Fibroblast of peridontal ligament (primary cell): Measurements from ENCODE around the gene GRIK5.
"Not testable (repeated sequence)": the region's sequence is repeated elsewhere in the genome, so short reads cannot be mapped to it uniquely, and the experiment has no call there.

Source experiments
- DNase-seq: peaks from one replicate; pipeline ENCODE4 v3.0.0-alpha.2; 2010; ENCODE audit errors: extremely low read depth

The GRIK5 gene

DNA sequence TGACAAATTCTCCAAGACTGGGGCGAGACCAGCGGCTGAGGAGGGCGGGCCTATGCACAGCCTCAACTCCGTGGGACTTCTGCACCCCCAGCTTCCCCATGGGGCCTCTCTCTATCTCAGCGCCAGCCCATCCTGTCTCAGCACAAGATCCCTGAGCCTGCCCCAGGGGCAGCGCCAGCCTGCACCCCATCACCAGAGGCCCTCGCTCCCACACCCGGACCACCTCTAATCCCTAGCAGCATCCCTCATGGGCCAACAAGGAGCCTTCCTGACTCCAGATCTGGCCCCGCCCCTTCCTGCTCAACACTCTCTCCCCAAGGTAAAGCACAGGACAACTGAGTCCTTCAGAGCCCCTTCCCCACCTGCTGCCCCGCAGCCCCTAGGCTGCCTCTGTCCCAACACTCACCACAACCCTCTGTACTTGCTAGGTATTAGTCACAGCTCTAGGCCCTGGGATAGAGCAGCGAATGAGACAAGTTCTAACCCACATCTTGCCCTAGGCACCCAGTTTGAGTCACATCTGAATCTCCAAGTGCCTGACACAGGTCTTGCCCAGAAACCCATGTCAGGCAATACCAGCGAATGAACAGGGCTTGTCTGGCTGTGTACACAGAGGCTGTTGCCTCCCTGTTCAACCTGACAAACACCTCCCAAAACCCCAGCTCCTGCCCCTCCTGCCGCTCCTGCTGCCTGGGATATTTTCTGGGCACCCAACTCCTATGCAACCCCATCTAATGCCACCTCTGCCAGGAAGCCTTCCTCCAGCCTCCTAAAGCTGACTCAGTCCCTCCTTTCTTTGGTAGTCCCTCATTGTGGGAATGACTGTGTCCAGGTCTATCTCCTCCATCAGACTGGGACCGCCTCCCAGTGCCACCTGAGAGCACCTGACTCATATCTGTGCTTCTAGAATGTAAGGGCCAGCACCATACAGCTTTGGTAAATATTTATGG is 18.6 kb downstream of the GRIK5 start:
- DNase-seq, result no peak

DNA sequence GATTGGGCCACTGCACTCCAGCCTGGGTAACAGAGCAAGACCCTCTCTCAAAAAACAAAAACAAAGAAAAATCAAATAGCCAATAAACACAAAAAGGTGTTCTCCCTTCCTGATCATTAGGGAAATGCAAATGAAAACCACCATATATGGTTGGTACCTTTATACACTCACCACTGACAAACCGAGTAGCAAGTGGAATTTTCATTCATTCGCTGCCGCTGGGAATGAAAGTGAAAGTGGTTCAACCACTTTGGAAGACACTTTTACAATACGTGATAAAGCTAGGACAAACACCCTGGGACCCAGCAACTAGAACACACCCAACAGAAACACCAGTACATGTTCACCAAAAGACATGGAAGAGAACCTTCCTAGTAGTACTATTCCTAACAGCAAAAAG is 21.0 kb downstream of the GRIK5 start:
- DNase-seq, result peak; percentile 6

DNA sequence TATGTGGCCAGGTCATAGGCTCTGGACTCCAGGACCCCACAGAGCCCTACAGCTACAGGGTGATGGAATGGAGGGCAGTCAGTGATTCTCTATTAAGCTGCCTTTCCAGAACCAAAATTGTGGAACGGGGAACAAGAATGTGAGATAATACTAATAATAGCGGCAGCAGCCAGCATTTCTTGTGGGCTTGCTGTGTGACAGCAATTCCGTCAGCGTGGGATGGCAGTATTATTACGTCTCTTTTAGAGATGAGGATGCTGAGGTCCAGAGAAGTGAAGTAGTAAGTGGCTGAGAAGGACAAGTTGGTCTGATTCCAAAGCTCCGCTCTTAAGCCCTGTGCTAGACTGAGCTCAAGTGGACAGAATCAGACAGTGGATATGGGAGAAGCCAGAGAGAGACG is 24.4 kb downstream of the GRIK5 start:
- no peak for DNase-seq

DNA sequence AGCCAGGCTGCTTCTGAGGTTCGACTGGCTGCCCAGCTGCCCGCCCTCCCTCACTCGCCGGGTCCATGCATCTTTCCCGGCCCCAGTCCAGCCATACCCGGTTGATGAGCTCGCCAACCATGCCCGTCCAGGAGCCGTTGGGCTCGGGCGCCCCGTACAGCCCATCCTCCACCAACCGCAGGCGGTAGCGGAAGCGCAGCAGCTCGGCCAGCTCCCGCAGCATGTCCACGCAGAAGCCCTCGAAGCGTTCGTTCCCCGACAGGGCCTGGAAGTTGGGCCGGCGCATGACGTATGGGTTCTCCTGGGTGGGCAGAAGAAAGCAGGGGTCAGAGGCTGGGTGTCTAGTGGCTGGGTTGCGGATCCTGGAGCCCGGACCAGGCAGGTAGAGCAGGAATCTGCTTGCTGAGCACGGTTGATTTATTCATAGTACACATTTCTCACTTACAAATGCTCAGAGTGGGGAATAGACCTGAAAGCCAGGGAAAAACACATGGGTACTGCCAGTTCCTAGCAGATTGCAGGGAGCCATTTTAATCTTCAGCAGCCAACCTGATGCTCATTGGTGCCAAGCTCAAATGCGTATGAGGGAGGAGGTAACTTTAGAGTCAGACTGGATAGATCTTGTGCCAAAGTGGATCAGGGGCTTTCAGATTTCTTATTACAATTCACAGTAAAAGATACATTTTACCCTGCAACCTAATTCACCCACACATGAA is 27.4 kb downstream of the GRIK5 start:
- no peak for DNase-seq

DNA sequence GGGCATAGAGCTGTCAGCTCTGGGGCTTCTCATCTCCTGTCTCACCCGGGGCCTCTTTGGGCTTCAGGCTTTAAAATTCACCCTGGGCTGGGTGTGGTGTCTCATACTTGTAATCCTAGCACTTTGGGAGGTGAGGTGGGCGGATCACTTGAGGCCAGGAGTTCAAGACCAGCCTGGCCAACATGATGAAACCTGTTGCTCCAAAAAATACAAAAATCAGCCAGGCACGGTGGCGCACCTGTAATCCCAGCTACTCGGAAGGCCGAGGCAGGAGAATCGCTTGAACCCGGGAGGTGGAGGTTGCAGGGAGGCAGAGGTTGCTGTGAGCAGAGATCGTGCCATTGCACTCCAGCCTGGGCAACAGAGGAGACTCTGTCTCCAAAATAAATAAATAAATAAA is 29.5 kb downstream of the GRIK5 start:
- not testable (repeated sequence) for DNase-seq

DNA sequence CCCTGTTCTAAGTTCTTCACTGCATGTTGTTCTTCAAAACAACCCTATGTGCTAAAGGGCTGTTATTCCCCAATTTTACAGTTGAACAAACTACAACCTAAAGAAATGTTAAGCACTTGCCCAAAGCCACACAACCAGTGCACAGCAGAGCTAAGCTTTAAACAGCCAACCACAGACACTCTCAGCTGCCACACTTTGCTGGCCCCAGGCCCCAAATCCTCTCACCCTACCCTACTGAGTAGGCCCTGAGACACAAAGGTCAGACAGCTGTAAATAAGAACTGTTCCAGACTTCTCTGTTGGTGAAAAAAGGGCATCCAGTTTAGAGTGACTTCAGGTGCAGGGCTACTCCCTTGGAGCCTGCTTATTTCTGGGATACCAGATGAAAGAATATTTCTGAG is 30.0 kb downstream of the GRIK5 start:
- DNase-seq, result no peak

DNA sequence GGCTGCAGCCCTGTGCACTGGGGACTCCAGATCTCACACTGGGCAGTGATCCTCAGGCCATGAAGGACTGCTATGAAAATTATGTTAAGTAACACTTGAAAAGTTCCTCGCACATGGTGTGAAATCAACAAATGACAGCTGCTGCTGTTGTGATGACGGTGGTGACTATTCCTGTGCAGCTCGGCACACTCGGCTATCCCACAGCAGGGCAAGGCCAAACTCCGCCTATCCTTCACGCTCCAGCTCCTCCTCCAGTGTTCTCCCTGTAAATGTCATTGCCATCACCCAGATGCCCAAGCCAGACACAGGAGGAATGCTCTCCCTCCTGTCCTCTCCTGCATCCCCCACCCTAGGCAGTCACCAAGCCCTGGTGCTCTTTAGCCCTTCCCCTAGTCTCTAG is 31.3 kb downstream of the GRIK5 start:
- no peak for DNase-seq

DNA sequence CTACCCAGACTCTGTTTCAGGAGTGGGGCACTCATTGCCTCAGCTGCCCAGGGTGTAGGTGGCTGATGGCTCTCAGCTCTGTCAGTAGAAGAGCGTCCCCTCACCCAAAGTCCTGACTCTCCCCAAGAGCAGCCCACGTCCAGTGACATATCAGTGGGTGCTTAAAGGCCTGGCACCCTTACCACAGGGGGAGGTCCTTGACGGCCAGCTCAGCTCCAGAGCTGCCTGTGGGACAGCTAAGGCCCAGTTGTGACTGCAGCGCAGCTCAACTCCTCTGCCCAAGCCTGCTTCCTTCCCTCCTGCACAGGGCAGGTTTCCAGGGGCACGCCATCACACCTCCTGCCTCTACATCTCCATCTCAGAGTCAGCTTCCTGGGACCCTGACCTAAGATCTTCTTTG is 32.4 kb downstream of the GRIK5 start:
- DNase-seq, result no peak

DNA sequence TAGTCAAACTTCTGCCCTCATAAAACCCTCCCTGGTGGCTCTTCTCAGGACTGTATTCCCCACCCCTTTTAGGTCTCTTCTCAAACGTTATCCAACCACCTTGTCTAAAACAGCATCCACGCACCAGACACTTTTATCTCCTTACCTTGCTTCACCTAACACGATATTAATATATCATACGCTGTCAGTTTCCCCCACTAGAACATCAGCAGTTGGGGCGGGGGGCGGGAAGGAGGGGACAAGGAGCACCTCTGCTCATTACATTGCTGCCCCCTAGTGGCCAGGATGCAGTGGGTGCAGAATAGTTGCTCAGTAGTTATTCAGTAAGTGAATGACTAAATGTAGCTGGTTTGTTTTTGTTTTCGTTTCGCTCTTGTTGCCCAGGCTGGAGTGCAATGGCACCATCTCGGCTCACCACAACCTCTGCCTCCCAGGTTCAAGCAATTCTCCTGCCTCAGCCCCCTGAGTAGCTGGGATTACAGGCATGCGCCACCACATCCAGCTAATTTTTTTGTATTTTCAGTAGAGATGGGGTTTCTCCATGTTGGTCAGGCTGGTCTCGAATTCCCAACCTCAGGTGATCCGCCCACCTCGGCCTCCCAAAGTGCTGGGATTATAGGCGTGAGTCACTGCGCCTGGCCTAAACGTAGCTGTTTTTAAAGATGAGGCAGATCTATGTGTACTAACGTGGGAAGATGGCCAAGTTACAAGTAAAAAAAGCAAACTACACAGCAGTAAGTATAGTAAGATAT is 35.2 kb downstream of the GRIK5 start:
- peak; percentile 61 for DNase-seq

DNA sequence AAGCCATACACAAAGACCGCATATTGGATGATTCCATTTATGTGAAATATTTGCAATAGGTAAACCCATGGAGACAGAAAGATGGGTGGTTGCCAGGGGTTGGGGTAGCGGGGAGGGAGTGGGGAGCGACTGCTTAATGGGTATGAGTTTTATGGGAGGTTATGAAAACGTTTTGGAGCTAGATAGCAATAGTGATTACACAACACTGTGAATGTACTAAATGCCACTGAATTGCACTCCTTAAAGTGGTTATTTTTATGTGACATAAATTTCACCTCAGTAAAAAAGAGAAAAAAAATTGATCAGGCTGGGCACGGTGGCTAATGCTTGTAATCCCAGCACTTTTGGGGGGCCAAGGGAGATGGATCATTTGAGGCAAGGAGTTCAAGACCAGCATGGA is 36.6 kb downstream of the GRIK5 start:
- no peak for DNase-seq

DNA sequence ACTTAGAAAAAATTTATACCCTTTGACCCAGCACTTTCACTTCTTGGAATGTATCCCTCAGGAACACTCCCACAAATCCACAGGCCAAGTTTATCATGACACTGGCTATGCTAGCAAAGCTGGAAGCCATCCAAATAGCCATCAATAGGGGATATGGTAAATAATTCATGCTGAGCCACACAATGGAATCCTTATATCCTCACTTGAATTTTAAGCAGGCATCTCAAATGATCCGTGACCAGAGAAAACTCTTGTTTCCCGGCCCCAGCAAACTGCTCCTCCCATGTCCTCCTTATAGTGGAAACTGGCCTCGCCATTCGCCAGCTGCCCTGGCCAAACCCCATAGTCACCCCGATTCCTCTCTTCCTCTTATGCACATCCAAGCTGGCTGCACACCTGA is 37.6 kb downstream of the GRIK5 start:
- no peak for DNase-seq

DNA sequence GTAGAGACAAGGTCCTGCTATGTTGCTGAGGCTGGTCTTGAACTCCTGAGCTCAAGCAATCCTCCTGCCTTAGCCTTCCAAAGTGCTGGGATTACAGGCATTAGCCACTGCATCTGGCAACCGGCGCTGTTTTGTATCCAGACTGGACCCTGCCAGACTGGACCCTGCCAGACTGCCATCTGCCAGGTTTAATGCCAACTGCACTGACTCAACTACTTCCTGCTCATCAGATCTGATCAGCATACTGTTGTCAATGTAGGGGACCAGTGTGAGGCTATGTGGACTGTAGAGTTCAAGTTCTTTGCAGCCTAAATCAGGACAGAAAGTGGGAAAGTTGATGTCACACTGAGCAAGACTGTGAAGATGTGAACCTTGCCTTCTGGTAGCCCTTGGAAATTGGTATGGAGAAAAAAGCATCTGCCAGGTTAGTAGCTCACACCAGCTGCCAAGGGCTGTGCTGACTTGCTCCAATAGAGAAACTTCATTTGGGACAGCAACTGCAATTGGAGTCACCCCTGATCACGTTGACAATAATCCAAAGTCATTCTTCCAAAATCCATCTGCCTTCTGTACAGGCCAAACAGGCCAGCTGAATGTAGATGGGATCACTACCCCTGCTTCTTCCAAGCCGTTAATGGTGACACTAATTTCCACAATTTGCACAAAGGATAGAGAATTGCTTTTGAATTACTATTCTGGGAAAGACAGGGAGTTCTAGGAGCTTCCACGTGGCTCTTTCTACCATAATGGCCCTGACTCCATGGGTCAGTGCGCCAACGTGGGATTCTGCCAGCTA is 39.2 kb downstream of the GRIK5 start:
- DNase-seq, result no peak

DNA sequence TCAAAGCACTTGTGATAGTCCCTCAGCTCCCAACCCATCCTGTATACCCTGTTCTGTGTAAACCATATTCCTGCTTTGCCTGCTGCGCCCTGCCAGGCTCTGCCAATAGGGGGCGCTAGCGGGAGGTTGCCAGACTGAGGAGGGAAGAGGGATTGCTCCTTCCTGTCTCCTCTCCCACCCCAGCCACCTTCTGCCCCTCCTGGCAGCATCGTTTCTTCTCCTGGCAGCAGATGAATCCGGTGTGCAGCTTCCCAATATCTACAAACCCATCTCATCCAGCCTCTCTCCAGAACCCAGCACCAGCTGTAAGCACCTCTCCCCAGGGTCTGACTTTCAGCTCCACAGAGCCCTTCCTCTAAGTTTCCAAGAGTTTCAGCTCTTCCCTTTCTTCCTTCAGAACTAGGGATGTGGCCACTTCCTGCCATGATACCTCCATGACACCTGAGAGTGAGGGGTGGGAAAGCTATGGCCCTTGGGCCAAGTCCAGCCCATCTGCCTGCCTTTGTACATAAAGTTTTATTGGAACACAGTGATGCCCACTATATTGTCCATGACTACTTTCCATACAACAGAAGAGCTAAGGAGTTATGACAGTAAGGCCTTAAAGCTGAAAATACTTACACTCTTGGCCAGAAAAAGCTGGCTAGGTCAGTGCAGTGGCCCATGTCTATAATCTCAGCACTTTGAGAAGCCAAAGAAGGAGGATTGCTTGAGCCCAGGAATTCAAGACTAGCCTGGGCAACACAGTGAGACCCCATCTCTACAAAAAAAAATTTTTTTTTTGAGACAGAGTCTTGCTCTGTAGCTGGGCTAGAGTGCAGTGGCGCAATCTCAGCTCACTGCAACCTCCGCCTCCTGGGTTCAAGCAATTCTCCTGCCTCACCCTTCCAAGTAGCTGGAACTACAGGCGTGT is 41.4 kb downstream of the GRIK5 start:
- DNase-seq, result no peak

DNA sequence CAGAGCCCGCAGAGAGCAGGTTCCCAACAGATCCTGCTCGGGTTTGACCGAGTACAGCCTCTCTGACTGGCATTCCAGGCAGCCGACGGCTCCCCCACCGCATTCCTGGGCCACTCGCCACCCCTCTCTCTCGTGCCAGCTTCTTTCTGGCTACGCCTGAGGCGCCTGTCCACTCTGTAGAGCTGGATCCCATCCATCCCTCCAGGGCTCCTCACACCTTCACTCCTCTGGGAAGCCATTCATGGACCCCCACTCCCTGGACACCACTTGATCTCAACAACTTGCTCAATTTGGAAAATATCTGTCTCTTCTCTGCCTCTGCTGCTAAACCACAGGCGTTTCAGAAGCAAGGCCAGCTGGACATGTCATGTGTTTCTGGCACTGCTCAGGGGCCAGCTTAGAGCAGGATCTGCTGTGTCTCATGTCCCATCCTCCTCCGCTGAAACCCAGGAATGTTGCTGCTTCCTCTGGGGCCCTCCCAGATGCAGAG is 45.3 kb downstream of the GRIK5 start:
- DNase-seq, result no peak

DNA sequence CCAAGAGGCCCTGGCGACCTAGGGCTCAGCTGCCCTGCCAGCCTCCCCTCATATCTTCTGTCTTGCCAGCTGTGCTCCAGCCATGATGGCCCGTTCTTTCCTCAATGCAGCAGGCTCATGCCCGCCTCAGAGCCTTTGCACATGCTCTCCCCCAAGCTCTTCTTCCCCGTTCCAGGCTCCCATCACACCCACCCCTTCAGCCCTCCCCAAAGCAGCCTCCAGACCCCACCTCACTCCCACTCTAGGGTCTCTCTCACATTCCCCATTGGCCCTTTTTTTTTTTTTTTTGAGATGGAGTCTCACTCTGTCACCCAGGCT is 46.1 kb downstream of the GRIK5 start:
- no peak for DNase-seq

DNA sequence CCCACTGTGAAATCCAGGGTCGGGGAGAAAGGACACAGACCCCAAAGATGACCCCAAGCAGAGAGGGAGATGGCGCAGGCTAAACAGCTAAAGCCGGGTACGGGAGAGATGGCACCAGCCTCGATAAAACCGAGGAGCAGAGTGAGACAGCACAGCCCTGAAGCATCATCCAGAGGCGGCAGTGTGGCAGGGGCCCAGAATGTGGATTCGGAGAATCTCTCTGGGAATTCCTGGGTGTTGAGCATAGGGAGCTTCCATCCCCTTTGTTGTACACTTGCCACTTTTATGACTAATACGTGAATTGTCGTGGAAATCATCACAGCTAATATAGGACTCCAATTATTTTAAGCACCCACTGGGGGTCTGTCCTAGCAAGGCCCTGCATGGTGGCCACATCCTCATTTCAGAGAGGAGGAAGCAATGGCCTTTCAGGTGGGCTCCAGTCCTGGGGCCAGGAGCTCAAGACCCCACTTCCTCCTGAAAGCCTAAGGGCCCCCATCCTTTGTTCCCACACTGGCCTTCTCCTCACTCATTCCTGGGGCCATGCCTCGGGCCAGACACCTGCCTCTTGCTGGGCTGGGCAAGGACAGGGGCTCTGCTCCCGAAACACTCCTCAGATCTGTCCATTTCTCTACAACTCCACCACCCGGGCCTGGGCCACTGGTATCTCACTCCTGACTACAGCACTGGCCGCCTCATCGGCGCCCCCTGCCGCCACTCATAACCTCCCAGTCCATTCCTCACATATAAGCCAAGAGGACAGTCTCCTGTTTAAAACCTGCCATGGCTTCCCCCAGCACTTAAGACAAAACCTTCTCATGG is 46.7 kb downstream of the GRIK5 start:
- no peak for DNase-seq

DNA sequence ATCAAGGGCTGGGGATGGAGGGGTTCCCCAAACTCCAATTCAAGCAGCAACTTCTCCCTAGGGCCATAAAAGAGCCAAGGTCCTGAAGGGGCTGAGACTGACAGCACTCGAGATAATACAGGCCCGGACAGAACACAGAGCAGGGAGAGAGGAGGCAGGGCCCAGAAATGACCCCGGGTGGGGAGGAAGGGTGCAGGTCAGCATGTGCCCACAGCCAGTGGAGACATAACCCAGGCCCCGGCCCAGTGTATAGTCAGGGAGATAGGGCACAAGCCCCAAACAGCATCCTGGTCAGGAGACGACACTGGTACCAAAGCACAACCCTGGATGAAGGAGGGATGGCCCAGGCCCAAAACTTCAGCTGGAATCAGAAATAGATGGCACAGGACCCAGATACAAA is 47.4 kb downstream of the GRIK5 start:
- no peak for DNase-seq

DNA sequence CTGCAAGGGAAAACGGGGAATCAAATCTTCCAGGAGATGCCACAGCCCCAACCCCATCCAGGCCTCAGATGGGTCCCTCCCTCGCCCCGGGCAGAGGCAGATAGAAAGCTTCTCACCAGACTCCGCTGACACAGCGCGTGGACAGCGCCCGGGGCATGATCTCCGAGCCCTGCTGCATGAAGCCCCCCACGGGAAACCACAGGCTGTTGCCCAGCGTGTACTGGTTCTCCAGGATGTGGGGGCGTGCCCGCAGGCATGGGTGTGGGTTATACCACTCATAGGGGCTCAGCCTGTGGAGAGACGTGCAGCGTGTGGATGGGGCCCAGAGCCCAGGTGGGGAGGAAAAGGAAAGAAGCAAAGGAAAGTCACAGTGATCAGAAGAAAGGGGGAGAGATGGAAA is 48.8 kb downstream of the GRIK5 start:
- DNase-seq, result no peak

DNA sequence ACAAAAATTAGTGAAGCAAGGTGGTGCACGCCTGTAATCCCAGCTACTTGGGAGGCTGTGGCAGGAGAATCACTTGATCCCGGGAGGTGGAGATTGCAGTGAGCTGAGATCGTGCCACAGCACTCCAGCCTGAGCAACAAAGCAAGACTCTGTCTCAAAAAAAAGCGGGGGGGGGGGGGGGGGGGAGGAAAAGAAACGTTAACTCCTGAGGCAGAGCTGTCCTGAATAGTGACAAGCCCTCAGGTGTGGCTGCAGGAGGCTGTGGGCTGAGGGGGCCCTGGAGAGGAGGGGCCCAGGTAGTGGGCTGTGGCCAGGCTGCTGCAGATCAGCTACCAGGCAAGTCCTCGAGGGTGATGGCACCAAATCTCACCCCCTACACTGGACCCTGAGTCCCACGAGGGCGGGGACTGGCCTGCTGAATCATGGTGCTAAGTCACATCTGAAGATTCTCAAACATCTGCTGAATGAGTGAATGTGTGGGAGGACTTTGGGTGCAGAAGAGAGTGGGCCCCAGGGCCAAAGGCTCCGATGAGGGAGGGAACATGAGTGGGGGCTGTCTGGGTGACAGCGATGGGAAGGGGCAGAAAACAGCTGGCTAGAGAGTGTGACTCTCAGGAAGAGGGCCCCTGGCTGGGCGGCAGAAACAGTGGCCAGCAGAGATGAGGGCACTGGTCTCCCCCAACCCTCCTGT is 51.4 kb downstream of the GRIK5 start:
- no peak for DNase-seq
